CD4-positive, alpha-beta T cell treated with Interleukin-17A for 4 hours (primary cell): ENCODE data around the gene PLSCR4.
"Not testable (repeated sequence)": the region's sequence is repeated elsewhere in the genome, so short reads cannot be mapped to it uniquely, and the experiment has no call there.

Experiments used
- DNase-seq: peaks from one replicate; pipeline ENCODE4 v3.0.0-alpha.2; 2020; ENCODE audit warnings: mixed read lengths

The PLSCR4 gene

GRCh38 chr3:146250449-146251382 lies at the start of gene PLSCR4:
Gene PLSCR4 (minus strand): TSS chr3:146251105. CDS start chr3:146222071, 29,034 bp downstream.
- peak; percentile 3 for DNase-seq

GRCh38 chr3:146293401-146293800 lies 42.5 kb upstream of the PLSCR4 start:
- DNase-seq = not testable (repeated sequence)

- DNase-seq = no peak
Observed at GRCh38 chr3:146283781-146284445, 33.0 kb upstream of the PLSCR4 start.

- no peak for DNase-seq
Observed at GRCh38 chr3:146280864-146281263, 30.0 kb upstream of the PLSCR4 start.

- DNase-seq = no peak
Observed at GRCh38 chr3:146279951-146280350, 29.0 kb upstream of the PLSCR4 start.

- no peak for DNase-seq
Observed at GRCh38 chr3:146279013-146279412, 28.1 kb upstream of the PLSCR4 start.

- no peak for DNase-seq
Observed at GRCh38 chr3:146277953-146278631, 27.2 kb upstream of the PLSCR4 start.

GRCh38 chr3:146275476-146275875 lies 24.6 kb upstream of the PLSCR4 start:
- DNase-seq = no peak

GRCh38 chr3:146274833-146275232 lies 23.9 kb upstream of the PLSCR4 start:
- no peak for DNase-seq

GRCh38 chr3:146273721-146274407 lies 23.0 kb upstream of the PLSCR4 start:
- no peak for DNase-seq

GRCh38 chr3:146271180-146271579 lies 20.3 kb upstream of the PLSCR4 start:
- DNase-seq = no peak

- no peak for DNase-seq
Observed at GRCh38 chr3:146269271-146269670, 18.4 kb upstream of the PLSCR4 start.

GRCh38 chr3:146268535-146269219 lies 17.8 kb upstream of the PLSCR4 start:
- DNase-seq = no peak

- DNase-seq = no peak
Observed at GRCh38 chr3:146265720-146266119, 14.8 kb upstream of the PLSCR4 start.

- no peak for DNase-seq
Observed at GRCh38 chr3:146262371-146263110, 11.6 kb upstream of the PLSCR4 start.

GRCh38 chr3:146259880-146260589 lies 9.1 kb upstream of the PLSCR4 start:
- DNase-seq = no peak

GRCh38 chr3:146256851-146257486 lies 6.1 kb upstream of the PLSCR4 start:
- DNase-seq = no peak

- not testable (repeated sequence) for DNase-seq
Observed at GRCh38 chr3:146252445-146252844, 1.5 kb upstream of the PLSCR4 start.

GRCh38 chr3:146249921-146250320 lies 984 bp downstream of the PLSCR4 start:
- no peak for DNase-seq

GRCh38 chr3:146247911-146248310 lies 3.0 kb downstream of the PLSCR4 start:
- no peak for DNase-seq
